ENCODE measurements around the gene NDN.

Gene NDN

DNA sequence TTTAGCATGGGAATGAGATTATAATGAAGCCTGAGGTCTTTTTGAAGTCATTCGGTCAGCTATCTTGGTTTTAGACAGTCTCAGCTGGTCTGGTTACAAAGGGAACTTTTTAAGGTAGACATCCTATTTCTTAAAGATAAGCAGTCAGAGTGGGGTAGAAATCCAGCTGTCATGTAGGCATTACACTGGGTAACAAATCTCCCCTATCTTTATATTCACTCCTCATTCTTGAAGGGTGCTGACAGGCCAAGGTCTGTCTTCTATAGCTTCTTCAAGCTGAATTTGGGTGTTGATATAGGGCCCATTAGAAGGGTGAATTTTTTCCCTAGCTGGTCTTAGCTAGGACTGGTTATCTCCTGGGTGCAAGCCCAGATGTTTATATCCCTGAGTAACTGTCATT, 21.2 kb upstream of the NDN start:
- TF ChIP-seq SPI1 (IDR thresholded peaks at IDR 0.05; ENCODE audit: borderline replicate concordance, low read depth): no peak
- no peak for TF ChIP-seq POLR2AphosphoS5 (IDR thresholded peaks at IDR 0.05; ENCODE audit: low read depth)
- TF ChIP-seq, protein P1, sequence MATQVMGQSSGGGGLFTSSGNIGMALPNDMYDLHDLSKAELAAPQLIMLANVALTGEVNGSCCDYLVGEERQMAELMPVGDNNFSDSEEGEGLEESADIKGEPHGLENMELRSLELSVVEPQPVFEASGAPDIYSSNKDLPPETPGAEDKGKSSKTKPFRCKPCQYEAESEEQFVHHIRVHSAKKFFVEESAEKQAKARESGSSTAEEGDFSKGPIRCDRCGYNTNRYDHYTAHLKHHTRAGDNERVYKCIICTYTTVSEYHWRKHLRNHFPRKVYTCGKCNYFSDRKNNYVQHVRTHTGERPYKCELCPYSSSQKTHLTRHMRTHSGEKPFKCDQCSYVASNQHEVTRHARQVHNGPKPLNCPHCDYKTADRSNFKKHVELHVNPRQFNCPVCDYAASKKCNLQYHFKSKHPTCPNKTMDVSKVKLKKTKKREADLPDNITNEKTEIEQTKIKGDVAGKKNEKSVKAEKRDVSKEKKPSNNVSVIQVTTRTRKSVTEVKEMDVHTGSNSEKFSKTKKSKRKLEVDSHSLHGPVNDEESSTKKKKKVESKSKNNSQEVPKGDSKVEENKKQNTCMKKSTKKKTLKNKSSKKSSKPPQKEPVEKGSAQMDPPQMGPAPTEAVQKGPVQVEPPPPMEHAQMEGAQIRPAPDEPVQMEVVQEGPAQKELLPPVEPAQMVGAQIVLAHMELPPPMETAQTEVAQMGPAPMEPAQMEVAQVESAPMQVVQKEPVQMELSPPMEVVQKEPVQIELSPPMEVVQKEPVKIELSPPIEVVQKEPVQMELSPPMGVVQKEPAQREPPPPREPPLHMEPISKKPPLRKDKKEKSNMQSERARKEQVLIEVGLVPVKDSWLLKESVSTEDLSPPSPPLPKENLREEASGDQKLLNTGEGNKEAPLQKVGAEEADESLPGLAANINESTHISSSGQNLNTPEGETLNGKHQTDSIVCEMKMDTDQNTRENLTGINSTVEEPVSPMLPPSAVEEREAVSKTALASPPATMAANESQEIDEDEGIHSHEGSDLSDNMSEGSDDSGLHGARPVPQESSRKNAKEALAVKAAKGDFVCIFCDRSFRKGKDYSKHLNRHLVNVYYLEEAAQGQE (IDR thresholded peaks at IDR 0.05; ENCODE audit: insufficient replicate concordance, low read depth): no peak
- TF ChIP-seq, protein P2, sequence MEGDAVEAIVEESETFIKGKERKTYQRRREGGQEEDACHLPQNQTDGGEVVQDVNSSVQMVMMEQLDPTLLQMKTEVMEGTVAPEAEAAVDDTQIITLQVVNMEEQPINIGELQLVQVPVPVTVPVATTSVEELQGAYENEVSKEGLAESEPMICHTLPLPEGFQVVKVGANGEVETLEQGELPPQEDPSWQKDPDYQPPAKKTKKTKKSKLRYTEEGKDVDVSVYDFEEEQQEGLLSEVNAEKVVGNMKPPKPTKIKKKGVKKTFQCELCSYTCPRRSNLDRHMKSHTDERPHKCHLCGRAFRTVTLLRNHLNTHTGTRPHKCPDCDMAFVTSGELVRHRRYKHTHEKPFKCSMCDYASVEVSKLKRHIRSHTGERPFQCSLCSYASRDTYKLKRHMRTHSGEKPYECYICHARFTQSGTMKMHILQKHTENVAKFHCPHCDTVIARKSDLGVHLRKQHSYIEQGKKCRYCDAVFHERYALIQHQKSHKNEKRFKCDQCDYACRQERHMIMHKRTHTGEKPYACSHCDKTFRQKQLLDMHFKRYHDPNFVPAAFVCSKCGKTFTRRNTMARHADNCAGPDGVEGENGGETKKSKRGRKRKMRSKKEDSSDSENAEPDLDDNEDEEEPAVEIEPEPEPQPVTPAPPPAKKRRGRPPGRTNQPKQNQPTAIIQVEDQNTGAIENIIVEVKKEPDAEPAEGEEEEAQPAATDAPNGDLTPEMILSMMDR (IDR thresholded peaks at IDR 0.05; ENCODE audit: insufficient read depth, low read length): no peak
- TF ChIP-seq GABPA (IDR thresholded peaks at IDR 0.05; ENCODE audit: low read depth): no peak
- Histone ChIP-seq H3K27ac (replicated peaks) (no peak overlapping the region), H3K27me3 (ENCODE audit: insufficient read depth, poor library complexity, severe bottlenecking) (no peaks in the 10 kb centered on the region), H3K4me3 (replicated peaks; ENCODE audit: insufficient read depth, low read length) (no peak overlapping the region)
- no peak for DNase-seq (ENCODE audit: low read depth in 1 of 2, low spot score in 1 of 2)

DNA sequence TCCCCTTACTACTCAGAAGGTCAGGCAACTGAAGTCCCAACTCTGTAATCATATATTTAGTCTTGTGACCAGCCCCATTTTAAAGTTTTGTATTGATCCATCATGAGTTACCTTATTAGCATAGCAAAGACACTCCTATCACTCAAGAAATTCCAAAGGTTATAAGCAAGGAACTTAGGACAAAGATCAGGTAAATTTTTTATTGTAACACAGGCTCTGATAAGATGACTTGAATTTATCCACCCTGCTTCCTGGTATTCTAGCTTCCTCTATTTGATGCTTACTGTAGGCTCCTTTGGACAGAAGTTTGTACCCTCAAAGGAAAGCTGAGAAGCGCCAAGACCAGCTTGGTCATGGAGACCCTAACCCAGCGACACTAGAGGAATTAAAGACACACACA, 8.2 kb upstream of the NDN start:
- no peak overlapping the region for H3K4me3 ChIP-seq (replicated peaks; ENCODE audit: insufficient read depth, low read length)
- no peak for DNase-seq (ENCODE audit: low read depth in 1 of 2, low spot score in 1 of 2)
- no peak overlapping the region for H3K27ac ChIP-seq (replicated peaks)
- H3K27me3 ChIP-seq (ENCODE audit: insufficient read depth, poor library complexity, severe bottlenecking): no peaks in the 10 kb centered on the region
- no peak for TF ChIP-seq GABPA (IDR thresholded peaks at IDR 0.05; ENCODE audit: low read depth)
- TF ChIP-seq, protein P2 (IDR thresholded peaks at IDR 0.05; ENCODE audit: insufficient read depth, low read length): no peak

DNA sequence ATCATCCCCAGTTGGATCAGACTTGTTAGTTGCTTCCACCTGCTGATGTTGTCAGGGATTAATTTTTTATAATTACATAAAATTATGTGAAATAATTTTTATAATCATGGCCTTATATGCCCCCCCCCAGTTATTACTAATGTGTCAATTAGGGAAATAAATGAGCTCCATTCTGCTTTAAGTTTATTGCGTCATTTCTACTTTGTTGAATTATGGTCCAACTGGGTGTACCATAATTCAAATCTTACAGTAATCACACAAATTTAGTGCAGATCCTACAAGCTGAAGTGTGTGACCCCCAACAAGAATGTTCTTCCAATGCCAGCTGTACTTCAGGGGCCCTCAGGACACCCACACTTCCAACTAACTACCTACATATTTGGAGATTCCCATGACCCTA, 7.5 kb upstream of the NDN start:
- H3K4me3 ChIP-seq (replicated peaks; ENCODE audit: insufficient read depth, low read length): no peak overlapping the region
- no peaks in the 10 kb centered on the region for H3K27me3 ChIP-seq (ENCODE audit: insufficient read depth, poor library complexity, severe bottlenecking)
- no peak overlapping the region for H3K27ac ChIP-seq (replicated peaks)
- no peak for DNase-seq (ENCODE audit: low read depth in 1 of 2, low spot score in 1 of 2)
- TF ChIP-seq POLR2AphosphoS5 (IDR thresholded peaks at IDR 0.05; ENCODE audit: low read depth) (no peak), SPI1 (IDR thresholded peaks at IDR 0.05; ENCODE audit: borderline replicate concordance, low read depth) (no peak), GABPA (IDR thresholded peaks at IDR 0.05; ENCODE audit: low read depth) (no peak)
- TF ChIP-seq, protein P1 (IDR thresholded peaks at IDR 0.05; ENCODE audit: insufficient replicate concordance, low read depth): no peak
- TF ChIP-seq, protein P2 (IDR thresholded peaks at IDR 0.05; ENCODE audit: insufficient read depth, low read length): no peak

DNA sequence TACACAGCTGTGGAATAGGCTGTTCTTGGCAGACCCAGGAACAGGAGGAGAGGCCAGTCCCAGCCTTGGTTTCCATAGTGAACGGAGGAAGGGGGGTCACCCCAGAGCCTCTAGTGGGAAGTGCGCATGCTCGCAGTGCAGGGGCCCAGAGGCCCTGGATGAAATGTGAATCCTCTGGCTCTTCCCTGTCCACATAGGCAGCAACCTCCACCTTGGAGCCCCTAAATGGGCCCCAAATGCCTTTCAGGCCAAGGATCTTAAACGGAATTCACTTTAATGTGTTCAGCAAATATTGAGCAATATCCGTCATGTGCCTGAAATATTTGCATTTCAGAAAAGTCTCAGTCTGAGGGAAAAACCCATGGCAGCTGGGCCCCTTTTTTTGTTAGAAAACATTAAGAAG, 3.3 kb upstream of the NDN start:
- DNase-seq (ENCODE audit: low read depth in 1 of 2, low spot score in 1 of 2): no peak
- TF ChIP-seq GABPA (IDR thresholded peaks at IDR 0.05; ENCODE audit: low read depth) (no peak), SPI1 (IDR thresholded peaks at IDR 0.05; ENCODE audit: borderline replicate concordance, low read depth) (no peak), POLR2AphosphoS5 (IDR thresholded peaks at IDR 0.05; ENCODE audit: low read depth) (no peak)
- TF ChIP-seq, protein P1 (IDR thresholded peaks at IDR 0.05; ENCODE audit: insufficient replicate concordance, low read depth): no peak
- TF ChIP-seq, protein P2 (IDR thresholded peaks at IDR 0.05; ENCODE audit: insufficient read depth, low read length): no peak

More for the DNA sequence above, 3.3 kb upstream of the NDN start:
- no peak overlapping the region for H3K27ac ChIP-seq (replicated peaks)
- no peaks in the 10 kb centered on the region for H3K27me3 ChIP-seq (ENCODE audit: insufficient read depth, poor library complexity, severe bottlenecking)
- H3K4me3 ChIP-seq (replicated peaks; ENCODE audit: insufficient read depth, low read length): no peak overlapping the region
